Measurements from ENCODE around the gene GMPPA.

GMPPA gene

DNA sequence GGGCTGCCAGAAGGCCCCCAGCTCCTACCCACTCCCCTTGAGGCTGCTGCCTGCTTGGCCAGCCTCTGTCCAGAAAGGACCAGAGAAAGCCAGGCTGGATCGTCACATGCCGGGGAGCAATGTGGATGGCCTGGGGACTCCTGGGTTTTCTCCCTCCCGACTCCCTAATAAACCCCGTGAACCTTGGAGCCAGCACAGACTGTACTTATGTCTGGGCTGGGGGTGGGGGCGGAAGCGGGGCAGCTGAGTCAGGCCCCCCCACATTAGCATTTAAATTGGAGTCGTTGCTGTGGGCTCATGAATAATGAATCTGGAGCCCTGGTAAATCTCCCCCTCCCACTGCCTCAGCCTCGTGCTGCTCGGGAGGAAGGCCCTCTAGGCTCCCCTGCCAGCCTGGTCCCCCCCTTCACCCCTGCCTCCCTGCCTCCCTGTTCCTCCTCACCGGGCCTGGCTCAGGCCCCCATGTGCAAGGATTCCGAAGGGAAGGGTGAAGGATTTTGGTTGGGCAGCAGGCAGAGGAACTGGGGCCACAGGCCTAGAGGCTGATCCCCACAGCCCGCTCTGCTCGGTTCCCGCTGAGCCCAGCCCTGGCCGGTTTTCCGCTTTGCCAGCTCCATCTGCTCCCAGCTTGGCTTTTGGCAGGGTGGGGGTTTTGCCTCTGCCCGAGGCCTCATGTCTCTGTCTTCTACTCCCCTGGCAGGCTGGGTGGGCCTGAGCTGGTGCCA is 8.3 kb downstream of the GMPPA start:
- no peak for DNase-seq (ENCODE audit: low read depth in 2 of 2)

DNA sequence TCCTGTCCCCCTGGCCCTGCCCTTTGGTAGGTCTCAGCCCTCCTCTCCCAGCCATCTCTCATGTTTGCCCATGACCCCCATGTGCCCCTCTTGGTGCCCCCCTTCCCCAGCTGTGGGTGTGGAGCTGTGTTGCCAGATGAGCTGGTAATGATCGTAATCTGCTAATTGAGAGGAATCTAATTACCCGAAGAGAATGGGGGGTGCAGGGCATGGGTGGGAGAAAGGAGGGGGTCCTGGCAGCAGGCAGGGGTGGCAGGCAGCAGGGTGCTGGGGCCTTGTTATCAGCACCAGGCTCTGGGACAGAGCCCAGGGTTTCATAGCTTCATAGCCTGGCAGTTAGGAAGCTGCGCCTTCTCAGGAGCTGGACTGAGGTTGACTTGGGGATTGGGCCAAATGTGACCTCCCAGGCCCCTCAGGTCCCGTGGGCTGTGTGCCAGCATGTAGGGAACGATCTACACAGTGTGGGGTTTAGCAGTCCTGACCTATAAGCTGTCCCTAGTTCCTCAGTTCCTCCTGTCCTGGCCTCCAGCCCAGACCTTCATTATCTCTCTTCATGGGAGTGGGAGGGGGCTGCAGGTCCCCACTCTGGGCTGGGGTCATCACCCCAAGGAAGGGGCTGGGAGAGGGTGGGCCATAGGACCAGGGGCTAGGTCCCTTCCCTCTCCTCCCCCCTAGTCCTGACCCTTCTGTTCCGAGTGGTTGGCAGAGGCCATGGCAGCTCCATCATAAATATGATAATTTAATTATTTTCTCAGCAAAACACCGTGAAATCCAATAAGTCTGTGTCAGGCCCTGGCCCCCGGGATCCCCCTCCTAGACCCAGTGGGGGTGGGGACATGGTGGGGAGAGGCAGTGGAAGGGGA is 9.1 kb downstream of the GMPPA start:
- no peak for DNase-seq (ENCODE audit: low read depth in 2 of 2)

DNA sequence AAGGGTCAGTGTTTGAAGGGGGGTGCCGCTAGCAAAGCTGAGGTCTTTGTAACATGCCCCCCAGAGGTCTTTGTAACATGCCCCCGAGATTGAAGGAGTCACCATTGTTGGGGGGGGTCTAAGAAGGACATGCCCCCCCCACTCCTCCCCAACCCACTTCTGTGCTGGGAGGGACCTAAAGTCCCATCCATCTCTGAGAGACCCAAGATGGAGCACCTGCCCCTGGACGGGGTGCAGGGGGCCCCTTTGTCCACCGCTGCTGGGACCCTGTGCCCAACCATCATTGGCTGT is 9.7 kb downstream of the GMPPA start:
- no peak for DNase-seq (ENCODE audit: low read depth in 2 of 2)

DNA sequence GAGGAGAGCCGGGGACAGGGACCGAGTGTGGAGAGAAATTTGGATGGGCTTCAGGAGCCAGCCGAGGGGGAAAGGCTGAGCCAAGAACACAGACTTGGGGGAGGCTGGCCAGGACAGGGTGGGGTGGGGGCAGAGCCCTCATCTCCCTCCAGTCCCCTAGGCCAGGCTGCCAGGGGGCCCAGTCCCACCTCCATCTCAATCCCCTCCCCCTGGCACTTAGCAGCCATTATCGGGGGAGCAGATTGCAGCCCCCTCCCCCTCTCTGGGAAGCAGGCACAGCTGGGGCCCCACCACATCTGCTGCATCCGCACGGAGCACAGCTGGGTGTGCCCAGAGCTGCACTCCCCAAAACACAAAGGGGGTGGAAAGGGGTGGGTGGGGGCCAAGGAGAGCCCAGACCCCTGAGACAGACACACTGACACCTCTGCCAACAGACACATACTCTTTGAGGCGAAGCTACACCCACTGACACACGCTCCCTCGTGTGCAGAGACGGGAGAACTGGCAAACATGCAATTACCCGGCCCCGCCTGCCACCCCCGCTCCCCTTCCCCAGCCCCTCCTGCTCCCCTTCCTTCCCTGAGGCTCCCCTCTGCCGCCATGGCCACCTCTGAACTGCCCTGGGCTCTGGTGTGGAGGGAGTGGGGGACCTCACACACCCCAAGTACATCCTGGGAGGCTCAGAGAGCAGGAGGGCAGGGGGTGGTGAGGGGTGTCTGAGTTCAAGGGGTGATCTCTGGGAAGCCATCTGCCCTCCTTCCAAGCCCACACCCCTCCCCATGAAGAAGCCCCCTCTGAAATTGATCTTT is 10.5 kb downstream of the GMPPA start:
- no peak for DNase-seq (ENCODE audit: low read depth in 2 of 2)

DNA sequence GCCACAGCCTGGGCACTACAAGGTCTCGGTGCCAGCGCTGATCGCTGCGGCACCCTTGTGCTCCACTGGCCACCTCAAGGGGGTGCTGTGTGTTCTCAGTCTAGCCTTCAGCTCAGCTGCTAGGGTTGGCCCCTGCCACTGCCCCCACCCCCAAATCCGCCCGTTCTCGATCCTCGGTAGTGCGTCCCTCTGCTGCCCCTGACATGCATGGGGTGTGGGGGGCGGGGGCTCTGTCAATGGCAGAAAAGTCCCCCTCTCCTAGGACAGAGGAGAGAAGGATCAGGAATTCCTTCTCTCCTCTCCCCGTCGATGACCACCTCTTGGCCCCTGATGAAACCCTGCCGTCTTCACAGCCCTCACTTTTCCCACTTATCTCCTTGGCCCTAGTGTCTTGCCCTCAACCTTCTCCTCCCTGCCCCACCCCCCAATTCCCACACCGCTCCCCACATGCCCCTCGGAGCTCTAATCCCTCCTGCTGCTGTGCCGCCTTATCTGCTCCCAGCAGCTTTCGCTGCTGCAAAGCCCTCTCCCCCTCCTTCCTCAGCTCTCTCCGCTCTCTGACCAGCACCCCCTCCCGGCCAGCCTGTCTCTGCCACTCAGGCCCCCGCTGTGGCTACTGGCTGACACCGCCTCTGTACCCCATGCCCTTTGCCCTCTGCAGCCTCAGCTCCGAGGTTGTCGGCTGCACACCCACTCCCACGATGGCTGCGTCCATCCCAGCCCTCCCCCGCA is 11.3 kb downstream of the GMPPA start:
- no peak for DNase-seq (ENCODE audit: low read depth in 2 of 2)

DNA sequence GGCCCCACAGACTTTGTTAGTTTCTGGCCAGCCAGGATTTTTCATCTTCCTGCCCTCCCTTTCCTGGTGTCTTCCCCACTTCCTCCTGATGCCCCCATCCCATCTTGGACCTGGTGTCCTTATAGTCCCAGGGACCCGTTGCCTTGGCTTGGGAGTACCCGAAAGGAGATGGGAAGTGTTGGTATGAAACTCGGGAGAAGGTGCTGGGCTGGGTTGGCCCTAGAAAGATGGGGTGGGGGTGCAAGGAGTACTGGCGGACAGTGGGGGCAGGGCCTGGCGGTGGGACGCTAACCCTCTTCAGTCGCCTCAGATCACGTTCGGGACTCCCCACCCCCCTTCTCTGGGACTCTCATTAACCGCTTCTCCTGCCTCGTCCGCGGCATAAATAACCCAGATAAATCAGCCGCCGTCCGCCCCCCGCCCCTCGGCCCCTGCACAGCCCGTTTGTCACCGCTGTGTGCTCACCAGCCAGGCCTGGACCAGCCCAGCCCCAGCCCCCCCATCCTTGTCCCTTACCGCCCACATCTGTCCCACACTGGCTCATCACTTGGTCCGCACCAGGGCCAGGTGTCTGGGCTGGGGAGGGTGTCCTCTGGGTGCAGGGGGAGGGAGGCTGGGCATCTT is 11.9 kb downstream of the GMPPA start:
- DNase-seq (ENCODE audit: low read depth in 2 of 2) = no peak

DNA sequence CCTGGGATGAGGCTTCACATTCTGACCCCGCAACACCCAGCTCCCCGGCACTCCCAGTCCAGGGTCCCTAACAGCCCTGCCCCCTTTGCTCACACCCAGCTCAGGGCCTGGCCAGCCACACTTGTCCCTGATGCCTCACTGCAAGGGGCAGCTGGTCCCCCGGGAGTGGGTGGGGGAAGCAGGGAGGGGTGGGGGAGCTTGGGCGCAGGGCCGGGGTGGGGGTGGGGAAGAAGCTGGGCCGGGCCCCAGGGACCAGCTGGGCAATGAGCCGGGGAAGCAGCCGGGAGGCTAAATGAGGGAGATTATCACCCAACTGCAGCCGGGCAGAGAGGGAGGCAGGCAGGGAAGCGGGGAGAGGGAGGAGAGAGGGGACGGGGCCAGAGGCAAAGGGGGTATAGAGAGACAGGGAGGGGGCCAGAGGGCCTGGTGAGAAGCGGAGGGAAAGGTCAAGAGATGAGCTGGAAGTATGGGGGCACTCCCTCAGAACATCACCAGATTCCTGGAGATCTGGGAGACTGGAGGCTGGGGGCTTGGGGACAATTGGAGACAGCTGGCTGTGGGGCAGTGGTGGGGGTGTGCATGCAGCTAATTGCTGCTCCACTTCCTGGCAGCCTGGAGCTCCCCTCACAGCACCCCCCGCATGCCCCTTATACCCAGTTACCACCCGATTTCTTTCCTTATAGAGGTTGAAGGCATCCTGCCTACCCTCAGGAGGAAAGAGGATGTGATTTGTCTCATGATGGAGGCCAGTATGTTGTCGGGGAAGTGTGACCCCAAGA is 13.0 kb downstream of the GMPPA start:
- DNase-seq (ENCODE audit: low read depth in 2 of 2) = no peak

DNA sequence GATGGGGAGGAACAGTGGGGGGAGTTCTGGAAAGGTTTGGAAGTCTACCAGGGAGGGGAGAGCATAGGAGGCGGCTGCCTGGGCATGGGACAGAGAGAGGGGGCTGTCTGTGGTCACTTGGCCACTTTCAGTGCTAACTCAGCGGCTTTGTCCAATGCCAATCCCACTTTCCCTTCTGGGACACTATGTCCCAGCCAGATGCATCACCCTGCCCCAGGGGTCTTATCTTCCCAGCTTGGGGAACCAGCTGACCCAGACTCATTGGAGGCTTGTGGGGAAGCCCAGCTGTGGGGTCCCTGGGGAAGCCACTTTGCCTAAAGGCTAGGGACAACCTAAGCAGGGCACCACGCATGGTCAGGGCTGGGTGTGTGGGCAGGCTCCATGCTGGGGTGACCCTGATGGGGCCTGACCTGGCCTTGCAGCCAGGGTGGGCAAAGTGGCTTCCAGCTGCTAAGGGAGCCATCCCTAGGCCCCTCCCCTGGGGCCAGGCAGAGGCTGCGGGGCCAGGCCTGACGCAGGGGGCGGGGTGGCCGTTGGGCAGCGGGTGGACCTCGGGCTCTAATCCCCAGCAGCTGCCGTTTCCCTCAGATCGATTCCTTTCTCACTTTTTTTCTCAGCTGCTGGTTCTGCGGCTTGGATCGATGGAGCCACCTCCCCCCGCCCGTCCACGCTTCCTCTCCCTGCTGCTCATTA is 14.0 kb downstream of the GMPPA start:
- no peak for DNase-seq (ENCODE audit: low read depth in 2 of 2)

DNA sequence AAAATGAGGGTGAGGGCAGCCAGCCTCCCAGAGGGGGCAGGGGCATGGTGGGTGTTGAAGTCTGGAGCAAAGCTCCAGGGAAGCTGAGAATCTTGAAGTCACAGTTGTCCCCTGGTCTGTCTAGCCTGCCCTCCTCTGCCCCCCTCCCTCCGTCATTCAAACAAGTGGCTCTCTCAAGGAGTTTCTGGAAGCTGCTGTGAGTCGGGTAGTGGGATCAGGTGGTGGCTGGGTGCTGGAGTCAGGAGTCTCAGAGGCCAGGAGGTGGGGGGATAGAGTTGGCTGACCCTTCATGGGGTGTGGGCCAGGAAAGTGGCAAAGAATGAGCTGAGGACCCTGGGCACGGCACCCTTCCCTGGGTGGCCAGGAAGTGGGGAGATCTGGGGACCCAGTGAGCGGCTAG is 15.1 kb downstream of the GMPPA start:
- no peak for DNase-seq (ENCODE audit: low read depth in 2 of 2)

DNA sequence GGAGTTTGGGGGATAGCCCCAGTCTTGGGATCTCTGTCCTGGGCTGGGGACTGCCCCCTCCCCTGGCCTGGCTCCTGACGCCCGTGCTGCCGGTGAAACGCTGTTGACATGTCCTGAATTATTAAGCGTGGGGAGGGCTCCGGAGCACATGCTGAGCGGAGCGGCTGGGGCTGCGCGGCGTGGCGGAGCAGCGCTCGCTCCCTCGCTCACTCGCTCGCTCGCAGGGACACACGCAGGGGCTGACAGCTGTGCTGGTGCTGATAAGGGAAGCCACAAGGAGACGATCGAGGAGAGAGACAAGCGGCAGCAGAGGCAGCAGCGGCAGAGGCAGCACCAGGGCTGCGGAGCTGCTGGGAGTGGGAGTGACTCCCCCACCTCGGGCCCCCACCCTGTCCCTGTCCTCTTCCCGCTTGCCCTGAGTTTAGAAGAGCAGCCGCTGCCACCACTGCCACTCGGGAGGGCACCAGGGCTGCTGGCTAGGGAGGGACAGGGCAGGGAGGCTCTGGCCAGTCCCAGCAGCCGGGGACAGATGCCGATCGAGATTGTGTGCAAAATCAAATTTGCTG is 15.6 kb downstream of the GMPPA start, which contains the start of gene ASIC4:
Gene ASIC4, plus strand, starts transcription at position 287 of the 566 bp plus-strand sequence. Its CDS starts 243 bp downstream, at position 530.
- no peak for DNase-seq (ENCODE audit: low read depth in 2 of 2)

DNA sequence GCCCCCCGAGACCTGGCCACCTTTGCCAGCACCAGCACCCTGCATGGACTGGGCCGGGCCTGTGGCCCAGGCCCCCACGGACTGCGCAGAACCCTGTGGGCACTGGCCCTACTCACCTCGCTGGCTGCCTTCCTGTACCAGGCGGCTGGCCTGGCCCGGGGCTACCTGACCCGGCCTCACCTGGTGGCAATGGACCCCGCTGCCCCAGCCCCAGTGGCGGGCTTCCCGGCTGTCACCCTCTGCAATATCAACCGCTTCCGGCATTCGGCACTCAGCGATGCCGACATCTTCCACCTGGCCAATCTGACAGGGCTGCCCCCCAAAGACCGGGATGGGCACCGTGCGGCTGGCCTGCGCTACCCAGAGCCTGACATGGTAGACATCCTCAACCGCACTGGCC is 16.1 kb downstream of the GMPPA start:
- DNase-seq (ENCODE audit: low read depth in 2 of 2) = no peak

DNA sequence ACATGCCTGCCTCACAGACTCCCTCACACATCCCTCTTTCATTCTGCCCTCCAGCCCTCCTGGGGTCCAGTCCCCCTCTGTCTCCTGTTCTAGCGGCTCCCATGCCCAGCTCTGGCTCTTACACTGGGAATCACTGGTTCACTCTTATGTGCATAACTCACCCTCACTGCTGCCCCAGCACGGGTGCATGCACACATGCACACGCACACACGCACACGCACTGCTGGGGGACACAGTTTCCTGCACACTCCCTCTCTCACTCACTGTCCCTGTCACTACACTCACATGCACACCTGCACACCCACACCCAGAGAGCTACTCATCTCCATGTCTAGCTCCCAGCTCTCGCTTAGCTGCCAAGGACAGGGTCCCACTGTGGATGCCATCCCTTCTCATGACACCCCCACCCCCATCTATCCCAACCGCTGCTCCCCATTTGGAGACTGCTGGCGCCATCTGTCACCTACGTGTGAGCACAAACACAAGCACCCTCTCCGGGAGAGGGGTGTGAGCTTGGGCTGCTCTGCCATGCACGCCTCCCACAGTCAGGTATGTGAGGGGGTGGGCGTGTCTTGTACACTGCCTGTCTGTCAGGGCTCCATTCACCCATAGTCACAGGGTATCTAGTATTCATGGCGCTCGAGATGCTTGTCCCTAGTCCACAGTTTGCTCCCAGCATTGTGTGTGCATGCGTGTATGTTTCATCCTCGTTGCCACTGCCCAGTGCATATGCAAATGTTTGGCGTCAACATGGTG is 17.4 kb downstream of the GMPPA start:
- no peak for DNase-seq (ENCODE audit: low read depth in 2 of 2)

DNA sequence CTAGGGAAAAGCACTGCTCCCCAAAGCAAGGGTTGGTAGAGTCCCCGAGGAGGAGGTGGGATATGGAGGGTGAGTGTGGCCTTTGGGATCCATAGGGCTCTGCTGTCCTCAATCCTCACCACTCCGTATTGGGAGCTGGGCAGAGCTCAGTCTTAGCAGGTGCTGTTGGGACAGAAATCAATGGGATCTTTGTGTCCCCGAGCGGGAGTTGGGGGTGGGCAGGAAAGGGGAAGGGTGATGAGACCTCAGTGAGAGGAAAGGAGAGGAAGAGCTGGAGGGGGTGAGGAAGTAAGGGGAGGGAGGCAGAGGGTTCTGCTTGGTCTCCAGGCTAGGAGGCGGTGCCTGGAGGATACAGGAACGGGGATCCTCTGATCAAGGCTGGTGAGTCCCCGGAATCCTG is 18.2 kb downstream of the GMPPA start:
- no peak for DNase-seq (ENCODE audit: low read depth in 2 of 2)

DNA sequence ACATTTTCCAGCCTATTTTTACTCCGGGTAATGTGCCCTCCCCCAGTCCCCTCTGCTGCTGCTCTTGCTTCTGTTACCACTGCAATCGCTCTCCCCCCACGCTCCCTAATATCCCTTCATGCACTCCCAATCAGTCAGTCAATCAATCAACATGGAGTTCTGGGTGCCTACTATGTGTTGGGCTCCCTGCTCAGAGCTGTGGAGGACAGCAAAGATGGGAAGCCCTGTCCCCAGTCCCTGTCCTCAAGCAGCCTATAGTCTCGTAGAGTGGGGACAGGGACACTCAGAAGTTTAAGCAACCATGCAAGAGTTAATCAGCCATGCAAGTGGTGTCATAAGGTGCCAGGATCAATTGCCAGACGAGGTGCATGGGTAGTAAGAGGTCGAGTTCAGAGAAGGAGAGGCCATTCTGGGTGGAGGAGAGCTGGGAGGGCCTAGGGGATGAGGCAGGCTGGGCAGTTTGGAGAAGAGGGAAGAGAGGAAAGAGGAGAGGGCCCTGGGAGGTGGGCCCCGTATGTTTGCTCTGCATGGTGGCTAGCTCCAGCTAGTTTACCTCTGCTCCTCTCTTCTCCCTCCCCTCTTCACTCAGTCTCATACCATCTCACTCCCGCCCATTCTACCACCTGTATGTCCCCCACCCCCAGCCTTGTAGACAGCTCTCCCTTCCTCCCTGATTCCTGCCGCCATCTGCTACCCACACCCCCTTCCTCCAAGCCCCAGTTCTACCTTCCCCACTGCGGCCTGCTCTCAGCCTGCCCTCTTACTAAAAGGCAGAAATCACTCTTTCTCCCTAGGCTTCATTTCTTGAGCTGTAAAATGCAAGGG is 19.5 kb downstream of the GMPPA start:
- DNase-seq (ENCODE audit: low read depth in 2 of 2) = no peak

DNA sequence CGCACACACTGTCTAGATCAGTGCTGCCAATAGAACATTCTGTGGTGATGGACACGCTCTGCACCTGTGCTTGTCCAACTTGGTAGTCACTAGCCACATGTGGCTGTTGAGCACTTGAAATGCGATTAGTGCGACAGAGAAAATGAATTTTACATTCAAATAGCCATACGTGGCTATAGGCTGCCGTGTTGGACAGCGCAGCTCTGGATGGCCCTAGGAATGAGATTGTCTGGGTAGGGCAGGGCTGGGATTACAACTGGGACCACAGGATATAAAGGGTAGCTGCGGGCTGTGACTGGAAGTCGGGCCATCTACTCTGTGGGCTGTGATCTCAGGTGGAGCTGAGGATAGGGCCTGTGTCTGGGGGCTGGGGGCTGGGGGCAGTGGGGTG is 20.8 kb downstream of the GMPPA start:
- no peak for DNase-seq (ENCODE audit: low read depth in 2 of 2)

DNA sequence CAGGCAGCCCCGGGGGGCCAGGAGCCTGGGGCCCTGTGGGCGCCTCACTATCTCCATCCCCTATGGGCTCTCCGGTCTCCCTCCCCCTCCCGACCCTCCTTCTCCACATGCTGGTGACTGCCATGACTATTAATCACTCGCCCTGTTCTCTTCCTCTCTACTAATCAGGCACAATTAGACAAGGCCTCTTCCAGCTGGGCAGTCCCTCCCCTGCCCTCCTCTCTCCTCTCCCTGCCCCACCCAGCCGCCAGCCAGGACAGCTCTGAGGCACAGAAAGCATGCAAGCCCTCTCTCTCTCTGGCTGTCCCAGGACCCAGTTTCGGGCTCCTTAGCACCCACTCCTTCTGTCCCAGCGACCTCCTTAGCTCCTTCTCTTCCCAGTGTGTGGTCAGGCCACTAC is 21.4 kb downstream of the GMPPA start:
- no peak for DNase-seq (ENCODE audit: low read depth in 2 of 2)

DNA sequence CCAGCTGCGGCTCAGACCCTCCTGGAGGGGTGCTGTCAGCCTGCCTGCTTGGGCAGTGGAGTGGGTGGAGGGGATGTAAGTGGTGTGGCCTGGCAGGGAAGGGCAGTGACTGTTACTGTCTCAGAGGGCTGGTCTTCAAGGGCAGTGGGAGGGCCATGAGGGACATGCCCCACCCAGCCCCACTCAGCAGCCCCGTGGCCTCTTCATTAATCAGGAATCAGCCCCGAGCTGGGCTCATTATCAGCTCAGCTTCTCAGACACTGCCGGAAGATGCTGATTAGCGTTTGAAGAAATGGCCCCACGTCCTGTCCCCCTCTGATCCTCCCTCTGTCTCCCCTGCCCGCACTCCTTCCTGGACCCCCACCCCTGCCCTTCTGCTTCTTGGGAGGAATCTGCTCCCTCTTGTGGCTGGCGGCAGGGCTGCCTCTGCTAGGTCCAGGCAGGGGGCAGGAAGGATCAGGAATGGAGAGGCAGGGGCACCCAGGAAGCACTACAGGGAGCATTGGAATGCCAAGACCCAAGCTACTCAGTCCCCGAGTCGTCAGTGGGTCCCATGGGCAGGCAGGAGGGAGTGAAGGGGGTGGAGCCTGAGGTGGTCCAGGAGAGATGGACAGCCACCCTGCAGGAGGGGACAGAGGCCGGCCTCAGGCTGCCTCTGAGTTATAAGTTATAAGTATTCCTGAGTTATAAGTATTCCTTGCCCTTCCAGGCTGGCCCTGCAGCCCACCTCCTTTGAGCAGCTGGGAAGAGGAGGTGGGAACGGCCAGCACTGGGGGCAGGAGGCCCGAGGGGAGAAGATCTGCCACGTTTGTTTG is 22.6 kb downstream of the GMPPA start:
- no peak for DNase-seq (ENCODE audit: low read depth in 2 of 2)
